ENCODE measurements around the gene ANKHD1. TPM values are rescaled to one million over a fixed set of nuclear protein-coding genes. Genes with fewer than 3 reads are reported as not detected.

The ANKHD1 gene
- total and polyA plus RNA-seq, 9 of the 15 experiments (the other 6 are each of a cell fraction or from before 2014, with no cell fraction given): 38.9 to 138 (median 78.7) TPM

DNA sequence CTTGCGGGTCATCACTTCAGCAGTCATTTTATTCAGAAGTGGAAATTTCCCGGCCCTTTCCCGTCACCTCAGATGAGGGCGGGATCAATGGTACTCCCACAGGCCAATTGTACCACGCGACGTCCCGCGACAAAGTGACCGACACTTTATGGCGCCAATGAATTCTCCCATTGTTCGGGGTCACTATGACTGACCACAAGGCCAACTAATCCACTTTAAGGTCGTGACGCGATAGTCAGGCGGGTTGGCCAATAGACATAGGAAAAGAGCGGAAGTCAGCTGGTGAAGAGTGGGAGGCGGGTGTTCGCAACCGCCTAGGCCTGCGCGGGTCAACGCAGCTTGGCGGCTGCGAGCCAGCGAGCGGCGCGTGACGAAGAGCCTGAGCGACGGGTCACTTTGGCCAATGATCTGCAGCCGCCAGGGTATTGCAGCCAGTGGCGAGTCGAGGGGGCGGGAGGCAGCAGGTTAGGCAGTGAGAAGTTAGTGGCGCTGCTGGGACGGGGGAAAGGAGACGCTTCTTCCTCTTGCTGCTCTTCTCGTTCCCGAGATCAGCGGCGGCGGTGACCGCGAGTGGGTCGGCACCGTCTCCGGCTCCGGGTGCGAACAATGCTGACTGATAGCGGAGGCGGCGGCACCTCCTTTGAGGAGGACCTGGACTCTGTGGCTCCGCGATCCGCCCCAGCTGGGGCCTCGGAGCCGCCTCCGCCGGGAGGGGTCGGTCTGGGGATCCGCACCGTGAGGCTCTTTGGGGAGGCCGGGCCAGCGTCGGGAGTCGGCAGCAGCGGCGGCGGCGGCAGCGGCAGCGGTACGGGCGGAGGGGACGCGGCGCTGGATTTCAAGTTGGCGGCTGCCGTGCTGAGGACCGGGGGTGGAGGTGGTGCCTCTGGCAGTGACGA, at the start of gene ANKHD1 (continued):
- TF ChIP-seq FOXP1 (CRISPR knock-in tag; IDR thresholded peaks at IDR 0.05): no peak; the same call in 1 of the 2 replicates
- TF ChIP-seq, protein P1, sequence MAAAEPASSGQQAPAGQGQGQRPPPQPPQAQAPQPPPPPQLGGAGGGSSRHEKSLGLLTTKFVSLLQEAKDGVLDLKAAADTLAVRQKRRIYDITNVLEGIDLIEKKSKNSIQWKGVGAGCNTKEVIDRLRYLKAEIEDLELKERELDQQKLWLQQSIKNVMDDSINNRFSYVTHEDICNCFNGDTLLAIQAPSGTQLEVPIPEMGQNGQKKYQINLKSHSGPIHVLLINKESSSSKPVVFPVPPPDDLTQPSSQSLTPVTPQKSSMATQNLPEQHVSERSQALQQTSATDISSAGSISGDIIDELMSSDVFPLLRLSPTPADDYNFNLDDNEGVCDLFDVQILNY (CRISPR knock-in tag; IDR thresholded peaks at IDR 0.05): no peak
- no peak for TF ChIP-seq SIRT6 (IDR thresholded peaks at IDR 0.05; ENCODE audit: low read depth, low read length)
- TF ChIP-seq KAT2B (IDR thresholded peaks at IDR 0.05; ENCODE audit: low read depth, low read length): no peak
- no peak for TF ChIP-seq GTF2F1 (IDR thresholded peaks at IDR 0.05; ENCODE audit: low read depth, low read length)
- TF ChIP-seq, protein P2, sequence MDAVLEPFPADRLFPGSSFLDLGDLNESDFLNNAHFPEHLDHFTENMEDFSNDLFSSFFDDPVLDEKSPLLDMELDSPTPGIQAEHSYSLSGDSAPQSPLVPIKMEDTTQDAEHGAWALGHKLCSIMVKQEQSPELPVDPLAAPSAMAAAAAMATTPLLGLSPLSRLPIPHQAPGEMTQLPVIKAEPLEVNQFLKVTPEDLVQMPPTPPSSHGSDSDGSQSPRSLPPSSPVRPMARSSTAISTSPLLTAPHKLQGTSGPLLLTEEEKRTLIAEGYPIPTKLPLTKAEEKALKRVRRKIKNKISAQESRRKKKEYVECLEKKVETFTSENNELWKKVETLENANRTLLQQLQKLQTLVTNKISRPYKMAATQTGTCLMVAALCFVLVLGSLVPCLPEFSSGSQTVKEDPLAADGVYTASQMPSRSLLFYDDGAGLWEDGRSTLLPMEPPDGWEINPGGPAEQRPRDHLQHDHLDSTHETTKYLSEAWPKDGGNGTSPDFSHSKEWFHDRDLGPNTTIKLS (IDR thresholded peaks at IDR 0.05; ENCODE audit: borderline replicate concordance, low read depth): peak; percentile 41; the same call in 1 of the 2 replicates
- TF ChIP-seq PBX2 (CRISPR knock-in tag; IDR thresholded peaks at IDR 0.05; ENCODE audit: low read depth): peak; percentile 85
- TF ChIP-seq PBX2 (tag; conservative IDR thresholded peaks at IDR 0.05; ENCODE audit: low read depth): peak; percentile 100
- no peak for TF ChIP-seq ZNF311 (CRISPR knock-in tag; IDR thresholded peaks at IDR 0.05)
- no peak for TF ChIP-seq THAP7 (CRISPR knock-in tag; IDR thresholded peaks at IDR 0.05)
- no peak for TF ChIP-seq BCL6 (CRISPR knock-in tag; IDR thresholded peaks at IDR 0.05)
- TF ChIP-seq NFIC (IDR thresholded peaks at IDR 0.05): peak; percentile 90
- no peak for TF ChIP-seq FOXA3 (CRISPR knock-in tag; conservative IDR thresholded peaks at IDR 0.05 in 1 of 2, IDR thresholded peaks at IDR 0.05 in 1 of 2)
- no peak for TF ChIP-seq CHD1 (IDR thresholded peaks at IDR 0.05; ENCODE audit: low read length)
- no peak for TF ChIP-seq RBM14 (IDR thresholded peaks at IDR 0.05; ENCODE audit: borderline replicate concordance, insufficient read depth, low read depth, low read length)
- TF ChIP-seq SP1 (CRISPR knock-in tag; IDR thresholded peaks at IDR 0.05): peak; percentile 24; the same call in 1 of the 2 replicates
- no peak for TF ChIP-seq HIVEP1 (CRISPR knock-in tag; IDR thresholded peaks at IDR 0.05)
- TF ChIP-seq SAFB2 (IDR thresholded peaks at IDR 0.05; ENCODE audit: borderline replicate concordance, low read depth, low read length, severe bottlenecking): no peak
- TF ChIP-seq TCF3 (CRISPR knock-in tag; IDR thresholded peaks at IDR 0.05): no peak
- TF ChIP-seq POLR2A (conservative IDR thresholded peaks at IDR 0.05): peak; percentile 90
- no peak for TF ChIP-seq MCM3 (IDR thresholded peaks at IDR 0.05)
- TF ChIP-seq MAZ (CRISPR knock-in tag; conservative IDR thresholded peaks at IDR 0.05 in 1 of 2, IDR thresholded peaks at IDR 0.05 in 1 of 2): peak; percentile 43 to 83; a peak in 3 of 4 replicates
- peak; percentile 99 for TF ChIP-seq NEUROD1 (IDR thresholded peaks at IDR 0.05; ENCODE audit: borderline replicate concordance, low read depth, low read length, partially characterized antibody)
